ENCODE results near the gene KCNH3. TPM values are rescaled to one million over a fixed set of nuclear protein-coding genes. Genes with fewer than 3 reads are reported as not detected.

Gene KCNH3
- total RNA-seq, 1 experiment from 2014 or later, result not detected

- H3K4me3 ChIP-seq, result no peak overlapping the region
- no peaks in the 10 kb centered on the region for H3K9me3 ChIP-seq
- no peaks in the 10 kb centered on the region for H3K36me3 ChIP-seq
- DNase-seq, result no peak
- H3K27me3 ChIP-seq, result no peaks in the 10 kb centered on the region
These were observed 11.9 kb downstream of the KCNH3 start for GRCh38 chr12:49550693-49551252.

GRCh38 chr12:49552014-49552413 is 13.2 kb downstream of the KCNH3 start:
- Histone ChIP-seq H3K9me3 (no peaks in the 10 kb centered on the region), H3K4me3 (no peak overlapping the region)
- DNase-seq, result peak; percentile 37

GRCh38 chr12:49552425-49552824 is 13.6 kb downstream of the KCNH3 start:
- peaks cover 6% of the 10 kb centered on the region; the same call in 1 of the 2 replicates for H3K36me3 ChIP-seq
- no peak for DNase-seq
- H3K9me3 ChIP-seq, result no peaks in the 10 kb centered on the region
- no peaks in the 10 kb centered on the region for H3K27me3 ChIP-seq
- H3K4me3 ChIP-seq, result no peak overlapping the region

More at GRCh38 chr12:49552014-49552413, 13.2 kb downstream of the KCNH3 start:
- Histone ChIP-seq H3K36me3 (peaks cover 6% of the 10 kb centered on the region; the same call in 1 of the 2 replicates), H3K27me3 (no peaks in the 10 kb centered on the region)

- peaks cover 6% of the 10 kb centered on the region; the same call in 1 of the 2 replicates for H3K36me3 ChIP-seq
- no peak for DNase-seq
These were observed 14.1 kb downstream of the KCNH3 start for GRCh38 chr12:49552899-49553298.

GRCh38 chr12:49553512-49554088 is 14.8 kb downstream of the KCNH3 start:
- no peaks in the 10 kb centered on the region for H3K9me3 ChIP-seq
- no peaks in the 10 kb centered on the region for H3K27me3 ChIP-seq
- peaks cover 6% of the 10 kb centered on the region; the same call in 1 of the 2 replicates for H3K36me3 ChIP-seq
- no peak overlapping the region for H3K4me3 ChIP-seq
- no peak for DNase-seq

More at GRCh38 chr12:49552899-49553298, 14.1 kb downstream of the KCNH3 start:
- no peaks in the 10 kb centered on the region for H3K9me3 ChIP-seq
- H3K27me3 ChIP-seq, result no peaks in the 10 kb centered on the region
- no peak overlapping the region for H3K4me3 ChIP-seq

- Histone ChIP-seq H3K4me3 (no peak overlapping the region), H3K36me3 (peaks cover 6% of the 10 kb centered on the region; the same call in 1 of the 2 replicates), H3K9me3 (no peaks in the 10 kb centered on the region), H3K27me3 (no peaks in the 10 kb centered on the region)
- no peak for DNase-seq
These were observed 15.4 kb downstream of the KCNH3 start for GRCh38 chr12:49554266-49554665.

GRCh38 chr12:49555631-49556390 is 17.0 kb downstream of the KCNH3 start:
- H3K36me3 ChIP-seq, result peaks cover 13% of the 10 kb centered on the region; the same call in 1 of the 2 replicates
- H3K4me3 ChIP-seq, result no peak overlapping the region
- H3K9me3 ChIP-seq, result no peaks in the 10 kb centered on the region
- no peaks in the 10 kb centered on the region for H3K27me3 ChIP-seq
- no peak for DNase-seq

- DNase-seq, result no peak
- peaks cover 13% of the 10 kb centered on the region for H3K36me3 ChIP-seq
- H3K4me3 ChIP-seq, result no peak overlapping the region
- no peaks in the 10 kb centered on the region for H3K27me3 ChIP-seq
- H3K9me3 ChIP-seq, result no peaks in the 10 kb centered on the region
These were observed 17.8 kb downstream of the KCNH3 start for GRCh38 chr12:49556391-49557186.

- DNase-seq, result no peak
- Histone ChIP-seq H3K9me3 (no peaks in the 10 kb centered on the region), H3K36me3 (peaks cover 21% of the 10 kb centered on the region), H3K27me3 (no peaks in the 10 kb centered on the region), H3K4me3 (no peak overlapping the region)
These were observed 18.5 kb downstream of the KCNH3 start for GRCh38 chr12:49557187-49557916.

GRCh38 chr12:49557917-49558215 is 19.0 kb downstream of the KCNH3 start:
- peaks cover 26% of the 10 kb centered on the region for H3K36me3 ChIP-seq
- no peak for DNase-seq
- H3K4me3 ChIP-seq, result no peak overlapping the region
- H3K27me3 ChIP-seq, result no peaks in the 10 kb centered on the region
- no peaks in the 10 kb centered on the region for H3K9me3 ChIP-seq

GRCh38 chr12:49558526-49558925 is 19.7 kb downstream of the KCNH3 start:
- Histone ChIP-seq H3K27me3 (no peaks in the 10 kb centered on the region), H3K36me3 (peaks cover 28% of the 10 kb centered on the region), H3K4me3 (no peak overlapping the region), H3K9me3 (no peaks in the 10 kb centered on the region)
- DNase-seq, result no peak

GRCh38 chr12:49559011-49559675 is 20.3 kb downstream of the KCNH3 start:
- DNase-seq, result no peak
- H3K36me3 ChIP-seq, result peaks cover 33% of the 10 kb centered on the region
- no peak overlapping the region for H3K4me3 ChIP-seq

GRCh38 chr12:49560695-49561094 is 21.9 kb downstream of the KCNH3 start:
- H3K9me3 ChIP-seq, result no peaks in the 10 kb centered on the region
- DNase-seq, result no peak
- H3K27me3 ChIP-seq, result no peaks in the 10 kb centered on the region
- no peak overlapping the region for H3K4me3 ChIP-seq
- H3K36me3 ChIP-seq, result peaks cover 38% of the 10 kb centered on the region

More at GRCh38 chr12:49559011-49559675, 20.3 kb downstream of the KCNH3 start:
- Histone ChIP-seq H3K27me3 (no peaks in the 10 kb centered on the region), H3K9me3 (no peaks in the 10 kb centered on the region)

GRCh38 chr12:49562233-49562632 is 23.4 kb downstream of the KCNH3 start:
- no peak for DNase-seq
- no peaks in the 10 kb centered on the region for H3K9me3 ChIP-seq
- H3K36me3 ChIP-seq, result peaks cover 38% of the 10 kb centered on the region
- no peaks in the 10 kb centered on the region for H3K27me3 ChIP-seq
- H3K4me3 ChIP-seq, result no peak overlapping the region

GRCh38 chr12:49562831-49563230 is 24.0 kb downstream of the KCNH3 start:
- H3K4me3 ChIP-seq, result no peak overlapping the region
- no peaks in the 10 kb centered on the region for H3K9me3 ChIP-seq
- DNase-seq, result no peak
- no peaks in the 10 kb centered on the region for H3K27me3 ChIP-seq
- H3K36me3 ChIP-seq, result peaks cover 38% of the 10 kb centered on the region
